H9 (cell line): ENCODE measurements around the gene MTSS2. TPM values are rescaled to one million over a fixed set of nuclear protein-coding genes. Genes with fewer than 3 reads are reported as not detected.
A peak's percentile ranks its signal among the peaks of the same experiment; 100 is the strongest.

Experiments used
- DNase-seq: peaks from one replicate; pipeline ENCODE4 v3.0.0-alpha.2; 2017
- H2AFZ ChIP-seq: one replicate; pipeline ENCODE4 v1.6.1; 2013; ENCODE audit warnings: mild to moderate bottlenecking, low read length, control low read depth, moderate library complexity
- H2AK5ac ChIP-seq: 2 replicates; pipeline ENCODE4 v1.6.1; 2013; ENCODE audit warnings: low read length, control low read depth, mixed read lengths; ENCODE audit not compliant: insufficient read length
- H2BK120ac ChIP-seq: one replicate; pipeline ENCODE4 v1.6.1; 2013; ENCODE audit warnings: low read depth, mild to moderate bottlenecking, low read length, control low read depth, inconsistent platforms; ENCODE audit not compliant: poor library complexity, severe bottlenecking
- H2BK12ac ChIP-seq: 2 replicates; pipeline ENCODE4 v1.6.1; 2013; ENCODE audit warnings: low read length, control low read depth, mixed read lengths, low read depth; ENCODE audit not compliant: insufficient read length
- H2BK15ac ChIP-seq: 2 replicates; pipeline ENCODE4 v1.6.1; 2013; ENCODE audit warnings: low read depth, low read length, control low read depth
- H2BK20ac ChIP-seq: one replicate; pipeline ENCODE4 v1.6.1; 2013; ENCODE audit warnings: low read depth, mild to moderate bottlenecking, low read length, control low read depth, inconsistent platforms; ENCODE audit not compliant: poor library complexity, severe bottlenecking
- H2BK5ac ChIP-seq: 2 replicates; pipeline ENCODE4 v1.6.1; 2013; ENCODE audit warnings: low read length, control low read depth, mixed read lengths; ENCODE audit not compliant: insufficient read length
- H3K14ac ChIP-seq: 2 replicates; pipeline ENCODE4 v1.6.1; 2013; ENCODE audit warnings: low read length, control low read depth; ENCODE audit not compliant: insufficient read depth
- H3K18ac ChIP-seq: 2 replicates; pipeline ENCODE4 v1.6.1; 2013; ENCODE audit warnings: low read depth, mild to moderate bottlenecking, mixed read lengths, low read length, control low read depth; ENCODE audit not compliant: insufficient read length
- H3K23ac ChIP-seq: 2 replicates; pipeline ENCODE4 v1.6.1; 2013; ENCODE audit warnings: low read length, control low read depth, mixed read lengths, low read depth; ENCODE audit not compliant: insufficient read length
- H3K23me2 ChIP-seq: 2 replicates; pipeline ENCODE4 v1.6.1; 2013; ENCODE audit warnings: low read depth, mild to moderate bottlenecking, mixed read lengths, low read length, control low read depth; ENCODE audit not compliant: insufficient read length, poor library complexity, severe bottlenecking
- H3K27ac ChIP-seq: 2 replicates; pipeline ENCODE4 v1.5.1; 2013; ENCODE audit warnings: low read length, control low read depth, mixed read lengths, low read depth; ENCODE audit not compliant: insufficient read length
- H3K27me3 ChIP-seq: 2 replicates; pipeline ENCODE4 v1.6.1; 2013; ENCODE audit warnings: low read length, control low read depth, inconsistent platforms; ENCODE audit not compliant: insufficient read depth
- H3K4ac ChIP-seq: 2 replicates; pipeline ENCODE4 v1.6.1; 2013; ENCODE audit warnings: low read depth, mild to moderate bottlenecking, control low read depth, inconsistent platforms, low read length, moderate library complexity
- H3K4me1 ChIP-seq: 2 replicates; pipeline ENCODE4 v1.6.1; 2013; ENCODE audit warnings: low read length, control low read depth, inconsistent platforms; ENCODE audit not compliant: insufficient read depth
- H3K4me2 ChIP-seq: 2 replicates; pipeline ENCODE4 v1.6.1; 2013; ENCODE audit warnings: low read length, control low read depth, mixed read lengths; ENCODE audit not compliant: insufficient read length, insufficient read depth
- H3K56ac ChIP-seq: 2 replicates; pipeline ENCODE4 v1.6.1; 2013; ENCODE audit warnings: low read depth, mild to moderate bottlenecking, mixed read lengths, low read length, control low read depth; ENCODE audit not compliant: insufficient read length
- H3K79me1 ChIP-seq: 2 replicates; pipeline ENCODE4 v1.6.1; 2013; ENCODE audit warnings: low read depth, mild to moderate bottlenecking, moderate library complexity, low read length, control low read depth, inconsistent platforms; ENCODE audit not compliant: insufficient read depth, poor library complexity, severe bottlenecking
- H3K79me2 ChIP-seq: 2 replicates; pipeline ENCODE4 v1.6.1; 2013; ENCODE audit warnings: low read length, control low read depth, inconsistent platforms; ENCODE audit not compliant: insufficient read depth
- H3K9ac ChIP-seq: 2 replicates; pipeline ENCODE4 v1.6.1; 2013; ENCODE audit warnings: low read length, control low read depth, mixed read lengths; ENCODE audit not compliant: insufficient read length; ENCODE audit errors: extremely low read depth
- H3K9me3 ChIP-seq: one replicate; pipeline ENCODE4 v1.6.1; 2013; ENCODE audit warnings: low read depth, low read length, inconsistent platforms; ENCODE audit not compliant: control insufficient read depth
- H3T11ph ChIP-seq: one replicate; pipeline ENCODE4 v1.6.1; 2013; ENCODE audit warnings: mild to moderate bottlenecking, low read length, control low read depth, inconsistent platforms
- H4K20me1 ChIP-seq: one replicate; pipeline ENCODE4 v1.6.1; 2013; ENCODE audit not compliant: control insufficient read depth, insufficient read length, insufficient read depth
- H4K5ac ChIP-seq: 2 replicates; pipeline ENCODE4 v1.6.1; 2013; ENCODE audit warnings: low read depth, mild to moderate bottlenecking, mixed read lengths, low read length, control low read depth; ENCODE audit not compliant: insufficient read length
- H4K8ac ChIP-seq: replicated peaks from 2 replicates; pipeline ENCODE4 v1.6.1; 2013; ENCODE audit warnings: low read length, control low read depth, mixed read lengths, low read depth; ENCODE audit not compliant: insufficient read length
- H4K91ac ChIP-seq: 2 replicates; pipeline ENCODE4 v1.6.1; 2013; ENCODE audit warnings: low read depth, mild to moderate bottlenecking, moderate library complexity, mixed read lengths, low read length, control low read depth; ENCODE audit not compliant: insufficient read length
- H3K27ac Mint-ChIP-seq, 3 experiments: 2 replicates in 2 of 3; 3 replicates in 1 of 3; pipeline ENCODE4 v1.8.0; 2020 to 2021; ENCODE audit warnings: mixed read lengths in 3 of 3, mild to moderate bottlenecking in 1 of 3, moderate library complexity in 1 of 3
- H3K27me3 Mint-ChIP-seq: 2 replicates; pipeline ENCODE4 v1.8.0; 2021; ENCODE audit warnings: low read depth, mild to moderate bottlenecking, moderate library complexity, mixed read lengths
- H3K36me3 Mint-ChIP-seq, 3 experiments: 2 replicates in 2 of 3; 3 replicates in 1 of 3; pipeline ENCODE4 v1.8.0; 2020 to 2021; ENCODE audit warnings: low read depth in 3 of 3, mixed read lengths in 3 of 3; ENCODE audit not compliant: insufficient read depth in 1 of 3
- H3K4me1 Mint-ChIP-seq, 2 experiments: 2 replicates each; pipeline ENCODE4 v1.8.0; 2020; ENCODE audit warnings: mixed read lengths in 2 of 2
- H3K4me3 Mint-ChIP-seq, 2 experiments: 2 replicates in 1 of 2; 3 replicates in 1 of 2; pipeline ENCODE4 v1.8.0; 2020 to 2021; ENCODE audit warnings: mild to moderate bottlenecking in 2 of 2, mixed read lengths in 2 of 2, moderate library complexity in 1 of 2
- H3K9me3 Mint-ChIP-seq, 2 experiments: 2 replicates in 1 of 2; 3 replicates in 1 of 2; pipeline ENCODE4 v1.8.0; 2020; ENCODE audit warnings: mild to moderate bottlenecking in 2 of 2, mixed read lengths in 2 of 2, moderate library complexity in 1 of 2
- CTCF ChIP-seq: fragments of 200-600 bp; sonication (generic); conservative IDR thresholded peaks from 3 replicates; pipeline ENCODE4 v1.8.0; 2021; ENCODE audit warnings: antibody characterized with exemption, mild to moderate bottlenecking
- WGBS: extraction: QIAGEN DNeasy Blood & Tissue Kit; methylation state at CpG from one replicate; pipeline ENCODE4 v1.1.7; 2013; ENCODE audit warnings: missing lambda C conversion rate, low lambda C conversion rate, mixed read lengths; ENCODE audit not compliant: insufficient read length; ENCODE audit errors: extremely low coverage; 5-methylcytosine and 5-hydroxymethylcytosine counted together
- total RNA-seq: library from RNA; stranded (reverse); gene quantifications from 2 replicates; pipeline ENCODE4 v1.2.1, GENCODE V29; 2021

MTSS2 gene
- total RNA-seq, 1 experiment from 2014 or later = 41.0 TPM

GRCh38 chr16:70701998-70702397, 16.1 kb upstream of the MTSS2 start:
- H4K5ac ChIP-seq = no peak overlapping the region
- H4K8ac ChIP-seq = no peak overlapping the region
- no CpG with 5 or more reads among the region's 8 CpGs for WGBS
- no peak overlapping the region for H3T11ph ChIP-seq
- no peak for DNase-seq
- no peak overlapping the region for H3K27ac ChIP-seq
- no peaks in the 10 kb centered on the region for H3K79me1 ChIP-seq
- H2BK15ac ChIP-seq = no peak overlapping the region
- Mint-ChIP-seq H3K27ac (peak overlapping the region; percentile 39 to 69 (median 62); a peak in 5 of 7 replicates), H3K9me3 (no peaks in the 10 kb centered on the region; a peak in 1 of 5 replicates), H3K4me3 (no peak overlapping the region; a peak in 1 of 5 replicates), H3K4me1 (peaks cover 23 to 29% of the 10 kb centered on the region in 2 experiments), H3K27me3 (no peaks in the 10 kb centered on the region), H3K36me3 (peaks cover 4 to 10% (median 6%) of the 10 kb centered on the region in 3 experiments; a peak in 3 of 7 replicates)
- no peak for TF ChIP-seq CTCF
- no peak overlapping the region for H2AK5ac ChIP-seq
- no peaks in the 10 kb centered on the region for H3K27me3 ChIP-seq
- H3K9ac ChIP-seq = no peak overlapping the region
- no peak overlapping the region for H3K4ac ChIP-seq
- H4K20me1 ChIP-seq = no peaks in the 10 kb centered on the region
- no peaks in the 10 kb centered on the region for H3K9me3 ChIP-seq
- H3K79me2 ChIP-seq = no peaks in the 10 kb centered on the region
- no peaks in the 10 kb centered on the region for H3K23me2 ChIP-seq
- H4K91ac ChIP-seq = no peak overlapping the region
- H3K56ac ChIP-seq = no peak overlapping the region
- no peak overlapping the region for H3K18ac ChIP-seq
- H3K4me1 ChIP-seq = no peaks in the 10 kb centered on the region; the same call in 1 of the 2 replicates
- H3K23ac ChIP-seq = no peak overlapping the region
- no peak overlapping the region for H2BK20ac ChIP-seq
- H2AFZ ChIP-seq = no peak overlapping the region
- H2BK120ac ChIP-seq = no peak overlapping the region
- H2BK5ac ChIP-seq = no peak overlapping the region
- H2BK12ac ChIP-seq = no peak overlapping the region
- no peak overlapping the region for H3K4me2 ChIP-seq
- H3K14ac ChIP-seq = no peak overlapping the region; the same call in 1 of the 2 replicates
